HepG2 (cell line): ENCODE results near the gene C1QTNF5. TPM values are rescaled to one million over a fixed set of nuclear protein-coding genes. Genes with fewer than 3 reads are reported as not detected.
A peak's percentile ranks its signal among the peaks of the same experiment; 100 is the strongest.

Source experiments
- ARID5B ChIP-seq: IDR thresholded peaks from 2 replicates; pipeline ENCODE4 v1.4.0; 2020; ENCODE audit warnings: mild to moderate bottlenecking, missing genetic modification reagents
- E2F2 ChIP-seq: sonication (generic); formaldehyde crosslinking; IDR thresholded peaks from 2 replicates; pipeline ENCODE4 v1.4.0; 2020; ENCODE audit warnings: missing genetic modification reagents, borderline replicate concordance
- HNF1A ChIP-seq, 2 experiments: sonication (generic) in 1 of 2; formaldehyde crosslinking in 1 of 2; IDR thresholded peaks; 2 replicates each; pipeline versions ENCODE4 v1.4.0 to v1.6.1; 2016 to 2020; ENCODE audit warnings: borderline replicate concordance in 1 of 2, low read depth in 1 of 2, mild to moderate bottlenecking in 1 of 2, missing genetic modification reagents in 1 of 2
- HOXA3 ChIP-seq: sonication (generic); formaldehyde crosslinking; IDR thresholded peaks from 2 replicates; pipeline ENCODE4 v1.5.0; 2020; ENCODE audit warnings: missing genetic modification reagents
- MIER2 ChIP-seq: IDR thresholded peaks from 2 replicates; pipeline ENCODE4 v1.6.1; 2016; ENCODE audit warnings: missing biosample characterization, missing genetic modification reagents
- NPAS2 ChIP-seq: sonication (generic); formaldehyde crosslinking; IDR thresholded peaks from 2 replicates; pipeline ENCODE4 v1.8.0; 2022; ENCODE audit warnings: mild to moderate bottlenecking, missing genetic modification reagents, borderline replicate concordance
- RORA ChIP-seq: sonication (generic); formaldehyde crosslinking; IDR thresholded peaks from 2 replicates; pipeline ENCODE4 v1.5.0; 2020; ENCODE audit warnings: mild to moderate bottlenecking, missing genetic modification reagents, moderate library complexity
- TP53 ChIP-seq: sonication (generic); formaldehyde crosslinking; conservative IDR thresholded peaks from 2 replicates; pipeline ENCODE4 v1.4.0; 2020; ENCODE audit warnings: missing genetic modification reagents
- ZBTB21 ChIP-seq: sonication (generic); formaldehyde crosslinking; IDR thresholded peaks from 2 replicates; pipeline ENCODE4 v1.4.0; 2020; ENCODE audit warnings: missing genetic modification reagents
- ZNF142 ChIP-seq: sonication (generic); formaldehyde crosslinking; IDR thresholded peaks from 2 replicates; pipeline ENCODE4 v1.4.0; 2020; ENCODE audit warnings: missing genetic modification reagents
- ZNF776 ChIP-seq: sonication (generic); formaldehyde crosslinking; IDR thresholded peaks from 2 replicates; pipeline ENCODE4 v1.4.0; 2020; ENCODE audit warnings: mild to moderate bottlenecking, missing genetic modification reagents
- ZNF782 ChIP-seq: sonication (generic); formaldehyde crosslinking; IDR thresholded peaks from 2 replicates; pipeline ENCODE4 v1.4.0; 2020; ENCODE audit warnings: missing genetic modification reagents, mild to moderate bottlenecking, borderline replicate concordance
- polyA plus RNA-seq, 8 experiments: library from polyadenylated mRNA; depleted of rRNA in 3 of 8; stranded (reverse) in 7 of 8; unstranded in 1 of 8; fragments of >200 nt; fragmentation: Illumina TruSeq in 4 of 8; extraction: Trizol in 4 of 8; gene quantifications; 2 replicates each; pipeline versions ENCODE4 v1.2.1 to v1.2.3, GENCODE V29; 2011 to 2016; ENCODE audit warnings: low read depth in 4 of 8, missing spikeins in 1 of 8, mixed read lengths in 1 of 8; ENCODE audit not compliant: insufficient read depth in 1 of 8
- total RNA-seq, 5 experiments: library from RNA; depleted of rRNA; stranded (reverse); fragments of >200 nt; fragmentation: Illumina TruSeq; extraction: Trizol; gene quantifications; 2 replicates each; pipeline ENCODE4 v1.2.3, GENCODE V29; 2016; ENCODE audit warnings: low read depth in 1 of 5

C1QTNF5 gene
- total and polyA plus RNA-seq, 2 of the 13 experiments (the other 11 are each of a cell fraction or from before 2014, with no cell fraction given): 0.86 to 1.2 TPM

- TF ChIP-seq ARID5B (0 out of 2 replicates have a peak, but pooled peaks have one; percentile 34), ZBTB21 (CRISPR knock-in tag) (peak; percentile 96), HNF1A (IDR thresholded peaks at IDR 0.05; ENCODE audit: low read depth) (no peak), HNF1A (CRISPR knock-in tag; IDR thresholded peaks at IDR 0.05; ENCODE audit: borderline replicate concordance) (no peak), E2F2 (CRISPR knock-in tag) (no peak), ZNF776 (CRISPR knock-in tag) (no peak), ZNF142 (no peak), NPAS2 (CRISPR knock-in tag) (no peak), RORA (no peak), ZNF782 (CRISPR knock-in tag) (no peak), HOXA3 (CRISPR knock-in tag) (peak; percentile 82), TP53 (CRISPR knock-in tag) (no peak), MIER2 (CRISPR knock-in tag) (no peak)
These were observed 22.2 kb downstream of the C1QTNF5 start (continued) for GRCh38 chr11:119318240-119319135.
